K562 (cell line): ENCODE measurements around the gene ZNF296. TPM values are rescaled to one million over a fixed set of nuclear protein-coding genes. Genes with fewer than 3 reads are reported as not detected.

Source experiments
- ARHGAP35 ChIP-seq: fragments of 450-650 bp; IDR thresholded peaks from 2 replicates; pipeline ENCODE4 v1.6.1; 2018; ENCODE audit not compliant: partially characterized antibody
- CBX5 ChIP-seq: IDR thresholded peaks from 2 replicates; pipeline ENCODE4 v1.6.1; 2014; ENCODE audit warnings: low read depth, borderline replicate concordance
- ESRRA ChIP-seq: fragments of 450-650 bp; IDR thresholded peaks from 2 replicates; pipeline ENCODE4 v1.6.1; 2014; ENCODE audit warnings: low read depth, mild to moderate bottlenecking, moderate library complexity, borderline replicate concordance
- RB1 ChIP-seq: fragments of 450-650 bp; IDR thresholded peaks from 2 replicates; pipeline ENCODE4 v1.6.1; 2017; ENCODE audit warnings: low read depth, mild to moderate bottlenecking
- U2AF1 ChIP-seq: fragments of 200-400 bp; formaldehyde crosslinking; optimal IDR thresholded peaks from 2 replicates; pipeline ENCODE3; 2017; ENCODE audit warnings: mild to moderate bottlenecking, low read depth, low read length, moderate library complexity
- VEZF1 ChIP-seq: fragments of 200-800 bp; sonication (Bioruptor generic); IDR thresholded peaks from 2 replicates; pipeline ENCODE4 v1.6.1; 2017; ENCODE audit warnings: missing genetic modification characterization, missing compliant biosample characterization
- ZNF717 ChIP-seq: fragments of 250-450 bp; sonication (Bioruptor Pico); IDR thresholded peaks from 2 replicates; pipeline ENCODE4 v1.5.0; 2021
- polyA plus RNA-seq, 8 experiments: library from polyadenylated mRNA; depleted of rRNA in 4 of 8; stranded (reverse) in 5 of 8; unstranded in 3 of 8; fragments of >200 nt; fragmentation: Nextera tagmentation in 2 of 8; fragmentation: Illumina TruSeq in 1 of 8; extraction: Ambion mirVana in 2 of 8; extraction: Trizol in 1 of 8; gene quantifications; 2 replicates each; pipeline versions ENCODE4 v1.2.1 to v1.2.3, GENCODE V29; 2011 to 2014; ENCODE audit warnings: inconsistent platforms in 1 of 8, missing spikeins in 1 of 8
- total RNA-seq, 7 experiments: library from RNA; depleted of rRNA in 6 of 7; stranded (reverse); fragments of >200 nt in 6 of 7; fragmentation: Illumina TruSeq in 2 of 7; extraction: Trizol in 2 of 7; gene quantifications; 2 replicates each; pipeline versions ENCODE4 v1.2.1 to v1.2.3, GENCODE V29; 2011 to 2021; ENCODE audit warnings: low replicate concordance in 1 of 7
- TF ChIP-seq, protein P1 (sequence below), 2 experiments: IDR thresholded peaks; 2 replicates each; pipeline ENCODE4 v1.6.1; 2011; ENCODE audit warnings: borderline replicate concordance in 1 of 2, control low read depth in 1 of 2, low read depth in 1 of 2, low read length in 1 of 2, mild to moderate bottlenecking in 1 of 2, mixed read lengths in 1 of 2, moderate library complexity in 1 of 2; ENCODE audit not compliant: insufficient read depth in 1 of 2, insufficient read length in 1 of 2, poor library complexity in 1 of 2, severe bottlenecking in 1 of 2; ENCODE audit errors: extremely low read depth in 1 of 2
- TF ChIP-seq, protein P2 (sequence below): sonication (generic); formaldehyde crosslinking; IDR thresholded peaks from 2 replicates; pipeline ENCODE4 v1.8.0; 2022; ENCODE audit warnings: missing genetic modification reagents, mild to moderate bottlenecking, borderline replicate concordance
- TF ChIP-seq, protein P3 (sequence below), 2 experiments: fragments of 150-350 bp in 1 of 2; IDR thresholded peaks; 2 replicates each; pipeline ENCODE4 v1.6.1; 2012 to 2016; ENCODE audit warnings: low read depth in 2 of 2, low read length in 2 of 2, mild to moderate bottlenecking in 1 of 2, moderate library complexity in 1 of 2
- TF ChIP-seq, protein P4 (sequence below): sonication (generic); formaldehyde crosslinking; IDR thresholded peaks from 2 replicates; pipeline ENCODE4 v1.8.0; 2022; ENCODE audit warnings: mild to moderate bottlenecking, missing genetic modification reagents, borderline replicate concordance

Gene ZNF296
- total and polyA plus RNA-seq, 9 of the 15 experiments (the other 6 are each of a cell fraction or from before 2014, with no cell fraction given): 0.03 to 8.8 (median 0.47) TPM; not detected in 1

DNA sequence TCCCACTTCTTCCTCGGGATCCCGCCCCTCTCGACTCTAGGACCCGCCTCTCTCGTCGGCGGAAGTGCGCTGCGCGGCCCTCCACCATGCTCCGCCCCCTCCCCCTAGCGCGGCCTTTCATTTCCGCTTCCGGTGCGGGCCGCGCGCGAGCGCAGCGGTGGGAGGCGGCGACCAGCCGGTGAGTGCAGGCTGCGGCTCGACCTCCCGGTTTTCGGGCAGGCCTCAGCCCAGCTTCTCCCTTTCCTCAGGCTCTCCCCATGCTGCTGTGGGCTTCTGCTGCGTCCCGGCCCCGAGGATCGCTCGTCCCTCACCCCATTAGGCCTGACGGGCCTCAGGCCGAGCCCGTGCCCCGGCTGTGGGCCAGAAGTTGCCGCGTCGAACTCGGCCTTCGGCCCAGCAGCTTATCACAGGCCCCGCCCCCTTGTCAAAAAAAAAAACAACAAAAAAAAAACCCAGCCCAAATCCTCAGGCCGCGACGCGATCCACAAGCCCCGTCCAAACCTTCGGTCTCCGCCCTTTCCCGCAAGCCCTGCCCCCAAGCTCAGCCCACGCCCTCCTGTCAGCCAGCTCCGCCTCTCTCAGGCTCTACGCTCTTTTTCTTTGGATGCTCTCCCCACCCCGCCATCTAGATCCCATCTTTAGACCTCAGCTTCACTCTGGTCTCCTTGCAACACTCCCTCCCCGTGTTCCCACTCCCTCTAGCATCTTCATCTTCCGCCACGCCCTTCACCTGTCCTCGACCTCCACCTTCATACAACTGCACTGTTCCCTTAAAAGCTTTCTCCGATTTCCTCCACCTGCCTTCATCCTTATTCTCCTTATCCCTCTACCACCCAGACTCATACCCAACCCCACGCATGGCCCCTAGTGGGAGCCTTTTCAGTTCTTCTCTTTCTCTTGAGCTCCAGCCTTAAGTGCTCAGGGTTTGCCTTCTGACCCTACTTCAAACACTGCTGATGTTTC, 37.1 kb downstream of the ZNF296 start, which contains the start of gene CLASRP (continued):
- TF ChIP-seq, protein P1, sequence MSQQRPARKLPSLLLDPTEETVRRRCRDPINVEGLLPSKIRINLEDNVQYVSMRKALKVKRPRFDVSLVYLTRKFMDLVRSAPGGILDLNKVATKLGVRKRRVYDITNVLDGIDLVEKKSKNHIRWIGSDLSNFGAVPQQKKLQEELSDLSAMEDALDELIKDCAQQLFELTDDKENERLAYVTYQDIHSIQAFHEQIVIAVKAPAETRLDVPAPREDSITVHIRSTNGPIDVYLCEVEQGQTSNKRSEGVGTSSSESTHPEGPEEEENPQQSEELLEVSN (IDR thresholded peaks at IDR 0.05; ENCODE audit: borderline replicate concordance in 1 of 2, extremely low read depth in 1 of 2, insufficient read depth in 1 of 2, insufficient read length in 1 of 2, low read depth in 1 of 2, low read length in 1 of 2, poor library complexity in 1 of 2, severe bottlenecking in 1 of 2): peak in 1 of 2 experiments; percentile 52
- TF ChIP-seq CBX5 (no peak), VEZF1 (CRISPR knock-in tag) (peak; percentile 92), ARHGAP35 (no peak), RB1 (peak; percentile 87), U2AF1 (peak; percentile 49), ESRRA (peak; percentile 55), ZNF717 (CRISPR knock-in tag) (no peak)
- TF ChIP-seq, protein P2, sequence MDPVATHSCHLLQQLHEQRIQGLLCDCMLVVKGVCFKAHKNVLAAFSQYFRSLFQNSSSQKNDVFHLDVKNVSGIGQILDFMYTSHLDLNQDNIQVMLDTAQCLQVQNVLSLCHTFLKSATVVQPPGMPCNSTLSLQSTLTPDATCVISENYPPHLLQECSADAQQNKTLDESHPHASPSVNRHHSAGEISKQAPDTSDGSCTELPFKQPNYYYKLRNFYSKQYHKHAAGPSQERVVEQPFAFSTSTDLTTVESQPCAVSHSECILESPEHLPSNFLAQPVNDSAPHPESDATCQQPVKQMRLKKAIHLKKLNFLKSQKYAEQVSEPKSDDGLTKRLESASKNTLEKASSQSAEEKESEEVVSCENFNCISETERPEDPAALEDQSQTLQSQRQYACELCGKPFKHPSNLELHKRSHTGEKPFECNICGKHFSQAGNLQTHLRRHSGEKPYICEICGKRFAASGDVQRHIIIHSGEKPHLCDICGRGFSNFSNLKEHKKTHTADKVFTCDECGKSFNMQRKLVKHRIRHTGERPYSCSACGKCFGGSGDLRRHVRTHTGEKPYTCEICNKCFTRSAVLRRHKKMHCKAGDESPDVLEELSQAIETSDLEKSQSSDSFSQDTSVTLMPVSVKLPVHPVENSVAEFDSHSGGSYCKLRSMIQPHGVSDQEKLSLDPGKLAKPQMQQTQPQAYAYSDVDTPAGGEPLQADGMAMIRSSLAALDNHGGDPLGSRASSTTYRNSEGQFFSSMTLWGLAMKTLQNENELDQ (CRISPR knock-in tag): no peak
- TF ChIP-seq, protein P3, sequence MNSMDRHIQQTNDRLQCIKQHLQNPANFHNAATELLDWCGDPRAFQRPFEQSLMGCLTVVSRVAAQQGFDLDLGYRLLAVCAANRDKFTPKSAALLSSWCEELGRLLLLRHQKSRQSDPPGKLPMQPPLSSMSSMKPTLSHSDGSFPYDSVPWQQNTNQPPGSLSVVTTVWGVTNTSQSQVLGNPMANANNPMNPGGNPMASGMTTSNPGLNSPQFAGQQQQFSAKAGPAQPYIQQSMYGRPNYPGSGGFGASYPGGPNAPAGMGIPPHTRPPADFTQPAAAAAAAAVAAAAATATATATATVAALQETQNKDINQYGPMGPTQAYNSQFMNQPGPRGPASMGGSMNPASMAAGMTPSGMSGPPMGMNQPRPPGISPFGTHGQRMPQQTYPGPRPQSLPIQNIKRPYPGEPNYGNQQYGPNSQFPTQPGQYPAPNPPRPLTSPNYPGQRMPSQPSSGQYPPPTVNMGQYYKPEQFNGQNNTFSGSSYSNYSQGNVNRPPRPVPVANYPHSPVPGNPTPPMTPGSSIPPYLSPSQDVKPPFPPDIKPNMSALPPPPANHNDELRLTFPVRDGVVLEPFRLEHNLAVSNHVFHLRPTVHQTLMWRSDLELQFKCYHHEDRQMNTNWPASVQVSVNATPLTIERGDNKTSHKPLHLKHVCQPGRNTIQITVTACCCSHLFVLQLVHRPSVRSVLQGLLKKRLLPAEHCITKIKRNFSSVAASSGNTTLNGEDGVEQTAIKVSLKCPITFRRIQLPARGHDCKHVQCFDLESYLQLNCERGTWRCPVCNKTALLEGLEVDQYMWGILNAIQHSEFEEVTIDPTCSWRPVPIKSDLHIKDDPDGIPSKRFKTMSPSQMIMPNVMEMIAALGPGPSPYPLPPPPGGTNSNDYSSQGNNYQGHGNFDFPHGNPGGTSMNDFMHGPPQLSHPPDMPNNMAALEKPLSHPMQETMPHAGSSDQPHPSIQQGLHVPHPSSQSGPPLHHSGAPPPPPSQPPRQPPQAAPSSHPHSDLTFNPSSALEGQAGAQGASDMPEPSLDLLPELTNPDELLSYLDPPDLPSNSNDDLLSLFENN (IDR thresholded peaks at IDR 0.05; ENCODE audit: low read depth in 2 of 2, low read length in 2 of 2): peak in 1 of 2 experiments; percentile 42; a peak in 1 of 4 replicates
- TF ChIP-seq, protein P4, sequence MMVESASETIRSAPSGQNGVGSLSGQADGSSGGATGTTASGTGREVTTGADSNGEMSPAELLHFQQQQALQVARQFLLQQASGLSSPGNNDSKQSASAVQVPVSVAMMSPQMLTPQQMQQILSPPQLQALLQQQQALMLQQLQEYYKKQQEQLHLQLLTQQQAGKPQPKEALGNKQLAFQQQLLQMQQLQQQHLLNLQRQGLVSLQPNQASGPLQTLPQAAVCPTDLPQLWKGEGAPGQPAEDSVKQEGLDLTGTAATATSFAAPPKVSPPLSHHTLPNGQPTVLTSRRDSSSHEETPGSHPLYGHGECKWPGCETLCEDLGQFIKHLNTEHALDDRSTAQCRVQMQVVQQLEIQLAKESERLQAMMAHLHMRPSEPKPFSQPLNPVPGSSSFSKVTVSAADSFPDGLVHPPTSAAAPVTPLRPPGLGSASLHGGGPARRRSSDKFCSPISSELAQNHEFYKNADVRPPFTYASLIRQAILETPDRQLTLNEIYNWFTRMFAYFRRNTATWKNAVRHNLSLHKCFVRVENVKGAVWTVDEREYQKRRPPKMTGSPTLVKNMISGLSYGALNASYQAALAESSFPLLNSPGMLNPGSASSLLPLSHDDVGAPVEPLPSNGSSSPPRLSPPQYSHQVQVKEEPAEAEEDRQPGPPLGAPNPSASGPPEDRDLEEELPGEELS (CRISPR knock-in tag): 0 out of 2 replicates have a peak, but pooled peaks have one; percentile 25
